HG03520 (cell line): ENCODE measurements around the gene KISS1R.
"Not testable (repeated sequence)": the region's sequence is repeated elsewhere in the genome, so short reads cannot be mapped to it uniquely, and the experiment has no call there.

Experiments
- ATAC-seq: cut with Tn5 transposase; IDR thresholded peaks from one replicate; pipeline ENCODE4 v1.9.1; 2021; ENCODE audit warnings: mild to moderate bottlenecking, moderate library complexity; ENCODE audit not compliant: unreplicated experiment

Gene KISS1R

GRCh38 chr19:917323-918151, at the start of gene KISS1R:
Gene KISS1R, plus strand, starts transcription at chr19:917333. Its CDS starts 170 bp downstream, at chr19:917503.
- no peak for ATAC-seq

GRCh38 chr19:867855-868457, 49.2 kb upstream of the KISS1R start:
- no peak for ATAC-seq

- no peak for ATAC-seq
These were observed 48.5 kb upstream of the KISS1R start for GRCh38 chr19:868458-869244.

GRCh38 chr19:869245-870177, 47.6 kb upstream of the KISS1R start:
- no peak for ATAC-seq

GRCh38 chr19:870314-870713, 46.8 kb upstream of the KISS1R start:
- ATAC-seq, result no peak

GRCh38 chr19:870963-871401, 46.2 kb upstream of the KISS1R start:
- no peak for ATAC-seq

GRCh38 chr19:871446-872265, 45.5 kb upstream of the KISS1R start:
- ATAC-seq, result no peak

- no peak for ATAC-seq
These were observed 44.7 kb upstream of the KISS1R start for GRCh38 chr19:872266-872951.

GRCh38 chr19:873084-873483, 44.0 kb upstream of the KISS1R start:
- ATAC-seq, result no peak

- no peak for ATAC-seq
These were observed 43.5 kb upstream of the KISS1R start for GRCh38 chr19:873561-874041.

GRCh38 chr19:875265-875879, 41.8 kb upstream of the KISS1R start:
- no peak for ATAC-seq

GRCh38 chr19:876089-876488, 41.0 kb upstream of the KISS1R start:
- ATAC-seq, result no peak

- no peak for ATAC-seq
These were observed 40.3 kb upstream of the KISS1R start for GRCh38 chr19:876780-877314.

GRCh38 chr19:877992-878660, 39.0 kb upstream of the KISS1R start:
- ATAC-seq, result not testable (repeated sequence)

GRCh38 chr19:878751-879561, 38.2 kb upstream of the KISS1R start:
- not testable (repeated sequence) for ATAC-seq

- no peak for ATAC-seq
These were observed 37.3 kb upstream of the KISS1R start for GRCh38 chr19:879711-880438.
